Endometrial microvascular endothelial cells (primary cell): Measurements from ENCODE around the gene CNTNAP5. TPM values are rescaled to one million over a fixed set of nuclear protein-coding genes. Genes with fewer than 3 reads are reported as not detected.

Experiments
- in situ Hi-C: cut with HindIII; loops from 2 replicates; pipeline ENCODE4 v1.10.0; 2017; ENCODE audit warnings: low sequenced_read_pairs, low pct_unique_long_range_greater_than_20kb; ENCODE audit errors: inconsistent ontology term
- total RNA-seq: library from RNA; depleted of rRNA; stranded (reverse); fragments of >200 nt; gene quantifications from one replicate; pipeline ENCODE4 v1.2.3, GENCODE V29; 2015; ENCODE audit errors: inconsistent ontology term

The CNTNAP5 gene
- total RNA-seq, 1 donor from 2014 or later = not detected

- in situ Hi-C loops = no loop called here
These were observed 850.6 kb downstream of the CNTNAP5 start for GRCh38 chr2:124875627-124876244.

- in situ Hi-C loops = no loop called here
These were observed 852.1 kb downstream of the CNTNAP5 start for GRCh38 chr2:124877141-124877577.

- in situ Hi-C loops = no loop called here
These were observed 854.6 kb downstream of the CNTNAP5 start for GRCh38 chr2:124879640-124880039.

- in situ Hi-C loops = no loop called here
These were observed 855.9 kb downstream of the CNTNAP5 start for GRCh38 chr2:124880995-124881394.

GRCh38 chr2:124882423-124882822 is 857.3 kb downstream of the CNTNAP5 start:
- in situ Hi-C loops = no loop called here

- in situ Hi-C loops = no loop called here
These were observed 858.5 kb downstream of the CNTNAP5 start for GRCh38 chr2:124883595-124883994.

GRCh38 chr2:124884315-124884714 is 859.2 kb downstream of the CNTNAP5 start:
- in situ Hi-C loops = no loop called here

- in situ Hi-C loops = no loop called here
These were observed 861.1 kb downstream of the CNTNAP5 start for GRCh38 chr2:124886216-124886615.

- in situ Hi-C loops = no loop called here
These were observed 862.4 kb downstream of the CNTNAP5 start for GRCh38 chr2:124887466-124887865.

- in situ Hi-C loops = no loop called here
These were observed 863.3 kb downstream of the CNTNAP5 start for GRCh38 chr2:124888431-124888830.

- in situ Hi-C loops = no loop called here
These were observed 869.1 kb downstream of the CNTNAP5 start for GRCh38 chr2:124894199-124894598.

- in situ Hi-C loops = no loop called here
These were observed 873.7 kb downstream of the CNTNAP5 start for GRCh38 chr2:124898827-124899226.

GRCh38 chr2:124908411-124908810 is 883.3 kb downstream of the CNTNAP5 start:
- in situ Hi-C loops = no loop called here

GRCh38 chr2:124911560-124911959 is 886.5 kb downstream of the CNTNAP5 start:
- in situ Hi-C loops = no loop called here

GRCh38 chr2:124913868-124914267 is 888.8 kb downstream of the CNTNAP5 start:
- in situ Hi-C loops = no loop called here

GRCh38 chr2:124915567-124915966 is 890.5 kb downstream of the CNTNAP5 start:
- in situ Hi-C loops = no loop called here

- in situ Hi-C loops = no loop called here
These were observed 894.2 kb downstream of the CNTNAP5 start for GRCh38 chr2:124919296-124919695.

GRCh38 chr2:124920448-124920847 is 895.4 kb downstream of the CNTNAP5 start:
- in situ Hi-C loops = no loop called here

- in situ Hi-C loops = no loop called here
These were observed 896.1 kb downstream of the CNTNAP5 start for GRCh38 chr2:124921191-124921590.

- in situ Hi-C loops = no loop called here
These were observed 898.0 kb downstream of the CNTNAP5 start for GRCh38 chr2:124923097-124923496.

GRCh38 chr2:124933883-124934282 is 908.8 kb downstream of the CNTNAP5 start:
- in situ Hi-C loops = no loop called here
